ENCODE data around the gene ATP11B. TPM values are rescaled to one million over a fixed set of nuclear protein-coding genes. Genes with fewer than 3 reads are reported as not detected.

Gene ATP11B
- total and polyA plus RNA-seq, 10 of the 15 experiments (the other 5 are each of a cell fraction or from before 2014, with no cell fraction given): 10.3 to 66.9 (median 36.7) TPM

GRCh38 chr3:182920515-182921084, 127.3 kb downstream of the ATP11B start:
- ATAC-seq (no peak), FAIRE-seq (no peak), DNase-seq (ENCODE audit: low read depth, low spot score) (no peak)
- H3K4me2 ChIP-seq (ENCODE audit: control insufficient read depth, insufficient read depth): no peak overlapping the region
- no peak overlapping the region for H3K4me3 ChIP-seq
- in situ Hi-C loops (cut with MboI): no loop called here
- TF ChIP-seq PKNOX1 (IDR thresholded peaks at IDR 0.05): no peak
- TF ChIP-seq NRF1 (conservative IDR thresholded peaks at IDR 0.05; ENCODE audit: low read depth, low read length): no peak
- TF ChIP-seq NFYA (IDR thresholded peaks at IDR 0.05; ENCODE audit: borderline replicate concordance, low read depth, low read length): no peak
- no peak for TF ChIP-seq EED (IDR thresholded peaks at IDR 0.05; ENCODE audit: low read depth)
- no peak for TF ChIP-seq JUNB (IDR thresholded peaks at IDR 0.05)
- TF ChIP-seq SKIL (IDR thresholded peaks at IDR 0.05; ENCODE audit: low read depth, poor library complexity, severe bottlenecking): no peak
- H3K36me3 ChIP-seq (ENCODE audit: control insufficient read depth in 2 of 2, insufficient read depth in 2 of 2, low read length in 1 of 2): peaks cover 0 to 12% of the 10 kb centered on the region in 2 experiments; a peak in 1 of 4 replicates
- H3K27ac ChIP-seq (ENCODE audit: control insufficient read depth, insufficient read depth): no peak overlapping the region
- no TSS peak for BruUV-seq (replicated peaks)
- no peak overlapping the region for H3K9ac ChIP-seq (ENCODE audit: control insufficient read depth, insufficient read depth, low read length)
- H3K79me2 ChIP-seq (ENCODE audit: control insufficient read depth, insufficient read depth, low read length): no peaks in the 10 kb centered on the region
- SMC1A ChIA-PET (ENCODE audit: uncharacterized antibody, unreplicated experiment): interaction anchor here (1.6 kb wide), 1 partner anchor 11 kb away, joined by 4 read pairs; no protein-coding TSS in a partner anchor
- POLR2A ChIA-PET: interaction anchor here (1.0 kb wide), 1 partner anchor 58 kb away, joined by 4 read pairs; no protein-coding TSS in a partner anchor
- H4K20me1 ChIP-seq (ENCODE audit: control insufficient read depth, insufficient read depth): no peaks in the 10 kb centered on the region
- CTCF ChIA-PET: interaction anchor here (0.5 to 1.6 kb wide), 2 partner anchors 11 to 69 kb away, joined by 3 to 10 read pairs; no protein-coding TSS in a partner anchor
- H2AFZ ChIP-seq (ENCODE audit: control insufficient read depth, low read depth, low read length): no peak overlapping the region
- H3K27me3 ChIP-seq (replicated peaks in 1 of 2; ENCODE audit: control insufficient read depth in 2 of 2, insufficient read depth in 2 of 2, low read length in 1 of 2): no peaks in the 10 kb centered on the region
- peaks cover 4% of the 10 kb centered on the region; the same call in 1 of the 2 replicates for H3K4me1 ChIP-seq (ENCODE audit: control insufficient read depth, insufficient read depth, low read length)
- H3K9me3 ChIP-seq (replicated peaks; ENCODE audit: control insufficient read depth, insufficient read depth, low read length): no peaks in the 10 kb centered on the region
- RAD21 ChIA-PET (ENCODE audit: unreplicated experiment): no interaction called here
- 90% methylated on average over 9 of the region's 9 CpGs for WGBS (ENCODE audit: insufficient coverage, insufficient replicate concordance, low lambda C conversion rate, missing lambda C conversion rate)
- intact Hi-C loops (cut with micrococcal nuclease; ENCODE audit: unreplicated experiment): no loop called here
